HCT116 (cell line): Measurements from ENCODE around the gene EMILIN1. TPM values are rescaled to one million over a fixed set of nuclear protein-coding genes. Genes with fewer than 3 reads are reported as not detected.

Experiments
- ATAC-seq: fragments of 200-7000 bp; cut with Tn5 transposase; 2 replicates; pipeline ENCODE4 v1.9.1; 2020; ENCODE audit warnings: mild to moderate bottlenecking, moderate library complexity
- BruUV-seq: library from RNA; stranded (reverse); fragments of 400-500 nt; replicated peaks from 2 replicates; lab custom pipeline; 2021; lab: Mats Ljungman, UMichigan
- CTCF ChIA-PET: fragments of 300-600 bp; sonication (Branson Sonifier 250); formaldehyde crosslinking; loops from one replicate; lab custom pipeline; 2021; ENCODE audit warnings: antibody characterized with exemption; lab: Charles Lee
- POLR2A ChIA-PET: fragments of 300-600, 350-600 bp; sonication (Branson Sonifier 250); formaldehyde crosslinking; loops from one replicate; lab custom pipeline; 2021; ENCODE audit warnings: antibody characterized with exemption; lab: Charles Lee
- RAD21 ChIA-PET, 2 experiments: fragments of 300-600 bp; sonication (Branson Sonifier 250); formaldehyde crosslinking; loops; one replicate each; lab custom pipeline; 2023; ENCODE audit warnings: low total read pairs in 2 of 2; ENCODE audit not compliant: uncharacterized antibody in 2 of 2, unreplicated experiment in 2 of 2, low non-redundant PET in 1 of 2; lab: Charles Lee
- DNase-seq: peaks from one replicate; pipeline ENCODE4 v3.0.0-alpha.2; 2010; ENCODE audit warnings: low read depth, low spot score
- H2AFZ ChIP-seq: fragments of 200-600 bp; shearing (Covaris generic), sonication (generic); 2 replicates; pipeline ENCODE4 v1.6.1; 2017; ENCODE audit warnings: low read depth, mixed run types, mixed read lengths, antibody characterized with exemption, low read length; ENCODE audit not compliant: poor library complexity, severe bottlenecking
- H3K27ac ChIP-seq: 2 replicates; pipeline ENCODE4 v1.5.1; 2012; ENCODE audit warnings: low read depth, low read length
- H3K27me3 ChIP-seq: fragments of 200-600 bp; sonication (generic); 2 replicates; pipeline ENCODE4 v1.6.1; 2016; ENCODE audit warnings: mixed run types, low read length, mixed read lengths; ENCODE audit not compliant: insufficient read depth
- H3K36me3 ChIP-seq, 2 experiments: fragments of 200-500 bp in 1 of 2; fragments of 200-600 bp in 1 of 2; sonication (Bioruptor generic) in 1 of 2; sonication (generic) in 1 of 2; 2 replicates each; pipeline versions ENCODE4 v1.5.1 to v1.6.1; 2014 to 2016; ENCODE audit warnings: low read length in 2 of 2, inconsistent platforms in 1 of 2, mixed read lengths in 1 of 2, mixed run types in 1 of 2; ENCODE audit not compliant: insufficient read depth in 2 of 2, control insufficient read depth in 1 of 2
- H3K4me1 ChIP-seq, 2 experiments: fragments of 200-600 bp in 1 of 2; sonication (generic) in 1 of 2; 2 replicates each; pipeline versions ENCODE4 v1.5.1 to v1.6.1; 2012 to 2017; ENCODE audit warnings: low read length in 2 of 2, inconsistent platforms in 1 of 2, mild to moderate bottlenecking in 1 of 2, mixed read lengths in 1 of 2, mixed run types in 1 of 2, moderate library complexity in 1 of 2; ENCODE audit not compliant: insufficient read depth in 2 of 2, control insufficient read depth in 1 of 2
- H3K4me2 ChIP-seq: fragments of 200-600 bp; sonication (generic); 2 replicates; pipeline ENCODE4 v1.6.1; 2017; ENCODE audit warnings: mixed run types, low read length, mixed read lengths
- H3K4me3 ChIP-seq, 2 experiments: fragments of 200-600 bp in 1 of 2; sonication (generic) in 1 of 2; replicated peaks in 1 of 2; 2 replicates each; pipeline ENCODE4 v1.5.1; 2011 to 2016; ENCODE audit warnings: low read length in 2 of 2, control low read depth in 1 of 2, low read depth in 1 of 2, mild to moderate bottlenecking in 1 of 2, mixed read lengths in 1 of 2, mixed run types in 1 of 2
- H3K79me2 ChIP-seq: fragments of 200-600 bp; sonication (generic); 2 replicates; pipeline ENCODE4 v1.6.1; 2017; ENCODE audit warnings: mild to moderate bottlenecking, mixed run types, low read length, moderate library complexity, mixed read lengths; ENCODE audit not compliant: insufficient read depth
- H3K9ac ChIP-seq: fragments of 200-600 bp; sonication (generic); 2 replicates; pipeline ENCODE4 v1.6.1; 2016; ENCODE audit warnings: low read length, mixed read lengths
- H3K9me2 ChIP-seq: fragments of 200-600 bp; sonication (generic), shearing (Covaris generic); 2 replicates; pipeline ENCODE4 v1.6.1; 2017; ENCODE audit warnings: mixed run types, mild to moderate bottlenecking, moderate library complexity; ENCODE audit not compliant: insufficient read depth
- H3K9me3 ChIP-seq, 2 experiments: fragments of 200-500 bp in 1 of 2; fragments of 200-600 bp in 1 of 2; sonication (Bioruptor generic) in 1 of 2; sonication (generic) in 1 of 2; 2 replicates each; pipeline ENCODE4 v1.6.1; 2014 to 2017; ENCODE audit warnings: low read length in 2 of 2, mixed read lengths in 2 of 2, inconsistent platforms in 1 of 2, low read depth in 1 of 2, mild to moderate bottlenecking in 1 of 2, mixed run types in 1 of 2, moderate library complexity in 1 of 2; ENCODE audit not compliant: control insufficient read depth in 1 of 2, insufficient read depth in 1 of 2
- H4K20me1 ChIP-seq: fragments of 200-600 bp; sonication (generic), shearing (Covaris generic); 2 replicates; pipeline ENCODE4 v1.6.1; 2017; ENCODE audit warnings: mixed run types, mild to moderate bottlenecking, moderate library complexity; ENCODE audit not compliant: insufficient read depth
- CTCF ChIP-seq, 3 experiments: fragments of 200-600 bp in 1 of 3; sonication (generic) in 1 of 3; IDR thresholded peaks in 2 of 3; conservative IDR thresholded peaks in 1 of 3; 2 replicates each; pipeline ENCODE4 v1.5.1; 2012 to 2017; ENCODE audit warnings: low read depth in 2 of 3, low read length in 2 of 3, antibody characterized with exemption in 1 of 3, borderline replicate concordance in 1 of 3, control low read depth in 1 of 3, mild to moderate bottlenecking in 1 of 3, mixed read lengths in 1 of 3, mixed run types in 1 of 3, moderate library complexity in 1 of 3; ENCODE audit not compliant: insufficient read depth in 1 of 3
- EGR1 ChIP-seq: IDR thresholded peaks from 2 replicates; pipeline ENCODE4 v1.6.1; 2012; ENCODE audit warnings: low read depth
- POLR2A ChIP-seq: IDR thresholded peaks from 2 replicates; pipeline ENCODE4 v1.7.0; 2011; ENCODE audit warnings: borderline replicate concordance; ENCODE audit not compliant: insufficient read depth, insufficient read length; ENCODE audit errors: extremely low read depth
- POLR2AphosphoS5 ChIP-seq: IDR thresholded peaks from 2 replicates; pipeline ENCODE4 v1.6.1; 2011; ENCODE audit warnings: mild to moderate bottlenecking, low read depth, low read length, moderate library complexity
- SIN3A ChIP-seq: IDR thresholded peaks from 2 replicates; pipeline ENCODE4 v1.6.1; 2012; ENCODE audit warnings: low read depth
- TCF7L2 ChIP-seq: IDR thresholded peaks from 2 replicates; pipeline ENCODE4 v1.7.0; 2011; ENCODE audit warnings: borderline replicate concordance, inconsistent platforms; ENCODE audit not compliant: insufficient read depth, insufficient read length; ENCODE audit errors: extremely low read depth
- YY1 ChIP-seq: IDR thresholded peaks from 2 replicates; pipeline ENCODE4 v1.6.1; 2011; ENCODE audit warnings: low read length, low read depth, moderate library complexity, mild to moderate bottlenecking; ENCODE audit not compliant: insufficient replicate concordance; ENCODE audit errors: extremely low read depth
- ZBTB33 ChIP-seq: IDR thresholded peaks from 2 replicates; pipeline ENCODE4 v1.6.1; 2011; ENCODE audit warnings: mild to moderate bottlenecking, low read length, moderate library complexity; ENCODE audit not compliant: insufficient replicate concordance; ENCODE audit errors: extremely low read depth
- intact Hi-C: fragments of 100-400 bp; cut with micrococcal nuclease; formaldehyde crosslinking; loops from 2 replicates; pipeline ENCODE4 v1.10.0; 2022
- total RNA-seq: library from RNA; stranded (reverse); gene quantifications from one replicate; pipeline ENCODE4 v1.2.1, GENCODE V29; 2021; ENCODE audit not compliant: unreplicated experiment

Gene EMILIN1
- total RNA-seq, 1 experiment from 2014 or later, result 0.59 TPM

GRCh38 chr2:27050281-27050995 is 28.0 kb upstream of the EMILIN1 start:
- Histone ChIP-seq H3K4me3 (peak overlapping the region; percentile 44 to 94), H3K27ac (peak overlapping the region; percentile 69), H3K9me2 (no peaks in the 10 kb centered on the region), H3K27me3 (no peaks in the 10 kb centered on the region), H3K9me3 (no peaks in the 10 kb centered on the region), H3K79me2 (no peaks in the 10 kb centered on the region), H2AFZ (no peak overlapping the region), H3K9ac (peak overlapping the region; percentile 57), H3K36me3 (peaks cover 3 to 7% of the 10 kb centered on the region in 2 experiments; a peak in 2 of 4 replicates), H3K4me1 (peaks cover 11 to 25% of the 10 kb centered on the region in 2 experiments), H3K4me2 (peak overlapping the region; percentile 100), H4K20me1 (no peaks in the 10 kb centered on the region)
- CTCF ChIA-PET, result interaction anchor here (0.8 to 2.3 kb wide), 5 partner anchors 21 to 229 kb away, joined by 3 to 21 read pairs (median 5); partner anchors contain the start of gene OST4
- peak; percentile 90 for DNase-seq
- intact Hi-C loops, result loop anchor here (1.0 kb wide), 2 partner anchors 18 to 89 kb away; partner anchors contain the start of gene TMEM214
- POLR2A ChIA-PET, result interaction anchor here (0.7 to 1.5 kb wide), 5 partner anchors 12 to 253 kb away, joined by 3 to 5 read pairs (median 3); partner anchors contain the start of gene KHK
- RAD21 ChIA-PET, result interaction anchor here (0.8 to 2.1 kb wide), 2 partner anchors 88 kb away, joined by 3 to 7 read pairs; no protein-coding TSS in a partner anchor
- peak; percentile 84 for ATAC-seq
- BruUV-seq, result no TSS peak
- TF ChIP-seq CTCF (IDR thresholded peaks at IDR 0.05 in 2 of 3, conservative IDR thresholded peaks at IDR 0.05 in 1 of 3; ENCODE audit: borderline replicate concordance in 1 of 3, insufficient read depth in 1 of 3, low read depth in 2 of 3, low read length in 2 of 3) (peak in 2 of 3 experiments; percentile 30 to 51; a peak in 4 of 6 replicates), TCF7L2 (peak; percentile 3), ZBTB33 (peak; percentile 71), POLR2A (peak; percentile 71), EGR1 (no peak), YY1 (peak; percentile 71), SIN3A (no peak), POLR2AphosphoS5 (peak; percentile 64)
- TF ChIP-seq, all 23 proteins: peak for 6
